NCI-H1048 (cell line): ENCODE results near the gene ADARB1.

Source experiments
- DNase-seq: peaks from one replicate; lab custom pipeline; 2025; lab: John Stamatoyannopoulos, UW

Gene ADARB1

DNA sequence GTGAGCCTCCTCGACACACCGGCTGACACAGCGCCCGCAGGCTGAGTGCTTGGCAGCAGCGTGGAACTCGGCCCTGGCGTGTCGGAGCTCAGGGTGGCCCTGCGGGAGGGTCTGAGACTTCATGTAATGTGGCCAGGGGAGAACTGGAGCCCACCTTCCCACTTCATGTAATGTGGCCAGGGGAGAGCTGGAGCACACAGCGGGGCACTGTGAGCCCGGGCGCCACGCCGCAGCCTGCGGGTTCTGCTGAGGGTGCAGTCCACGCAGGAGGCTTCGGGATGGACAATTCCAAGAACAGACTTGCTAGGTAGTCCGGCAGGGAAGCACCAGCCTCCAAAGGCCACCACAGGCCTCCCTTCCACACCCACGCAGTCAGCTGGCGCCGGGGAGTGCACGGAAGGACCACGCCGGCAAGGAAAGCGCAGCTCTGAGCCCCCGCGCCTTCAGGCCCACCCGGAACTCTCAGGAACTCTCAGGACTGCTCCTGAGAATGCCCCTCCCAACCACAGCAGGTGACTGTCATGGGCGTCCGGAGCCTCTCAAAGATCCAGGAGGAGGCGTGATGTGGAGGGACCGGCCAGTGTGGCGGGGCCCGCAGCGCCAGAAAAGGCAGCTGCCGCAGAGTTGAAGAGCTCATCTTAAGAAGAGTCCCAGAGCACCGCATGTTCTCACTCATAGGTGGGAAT lies 19.3 kb upstream of the ADARB1 start:
- no peak for DNase-seq

DNA sequence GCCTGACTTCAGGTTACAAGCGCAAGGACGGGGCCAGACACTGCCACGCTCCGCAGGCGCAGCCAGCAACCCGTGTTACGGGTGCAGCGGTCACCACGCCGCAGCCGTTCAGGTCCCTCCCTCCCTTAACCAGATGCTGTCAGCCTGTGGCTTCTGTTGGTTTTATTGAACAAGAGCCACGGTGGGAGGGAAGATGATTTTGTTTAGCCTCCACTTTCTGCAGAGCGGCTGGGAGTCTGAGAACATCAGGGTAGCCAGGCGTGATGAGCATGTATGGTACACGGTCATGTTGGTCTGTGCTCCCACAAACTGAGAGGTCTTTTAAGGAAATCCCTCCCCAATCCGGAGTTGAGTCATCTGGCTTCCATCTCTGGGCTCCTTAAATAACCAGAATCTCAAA lies 18.5 kb upstream of the ADARB1 start:
- DNase-seq = no peak

DNA sequence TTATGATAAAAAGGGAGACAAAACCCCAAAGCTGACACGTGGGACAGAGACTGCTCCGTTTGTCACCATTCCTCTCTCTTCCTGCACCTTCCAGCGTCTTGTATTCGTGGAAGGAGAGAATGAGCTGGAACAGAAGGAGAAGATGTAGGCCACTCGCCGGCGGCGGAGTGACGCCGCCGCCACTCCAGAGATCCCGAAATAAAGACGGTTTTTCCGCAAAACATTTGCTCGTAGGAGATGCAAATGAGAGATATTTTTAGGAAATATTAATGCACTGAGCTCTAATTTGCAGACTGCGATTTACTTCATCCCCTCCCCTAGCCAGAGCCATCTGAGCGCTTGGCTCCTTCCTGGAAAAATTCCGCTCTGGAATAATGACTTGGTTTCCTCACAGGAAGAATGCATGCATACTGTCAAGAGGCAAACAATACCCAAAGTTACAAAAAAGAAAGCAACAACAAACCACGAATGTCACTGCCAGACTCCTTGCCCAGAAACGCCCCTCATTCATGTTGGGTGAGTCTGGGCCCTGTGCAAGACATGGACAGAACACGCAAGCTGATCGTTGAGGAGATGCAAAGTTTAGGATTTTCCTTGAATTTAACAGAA lies 18.0 kb upstream of the ADARB1 start:
- no peak for DNase-seq

GRCh38 chr21:45056917-45057560 lies 17.3 kb upstream of the ADARB1 start:
- DNase-seq = no peak

- no peak for DNase-seq
Measured at GRCh38 chr21:45057886-45058285, 16.5 kb upstream of the ADARB1 start.

GRCh38 chr21:45059121-45059520 lies 15.3 kb upstream of the ADARB1 start:
- no peak for DNase-seq

- no peak for DNase-seq
Measured at GRCh38 chr21:45060089-45060488, 14.3 kb upstream of the ADARB1 start.

GRCh38 chr21:45060675-45061311 lies 13.6 kb upstream of the ADARB1 start:
- DNase-seq = no peak

DNA sequence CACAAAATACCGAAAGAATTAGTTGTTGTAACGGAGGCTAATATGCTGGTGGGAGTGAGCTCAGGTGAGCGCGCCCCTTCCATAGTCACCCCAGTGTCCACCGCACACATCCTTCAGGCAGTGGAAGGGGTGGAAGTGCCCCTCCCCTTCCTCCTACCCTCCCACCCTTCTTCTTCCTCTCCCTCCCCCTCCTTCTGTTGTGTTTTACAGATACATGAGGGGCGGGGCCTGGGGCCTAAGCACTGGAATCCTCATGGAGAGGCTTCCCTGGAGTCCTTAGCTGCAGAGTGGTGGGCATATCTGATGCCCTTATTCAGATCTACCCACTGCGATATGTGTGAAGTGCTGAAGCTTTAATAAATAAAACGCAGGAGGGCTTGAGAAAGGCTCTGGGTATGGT lies 10.3 kb upstream of the ADARB1 start:
- no peak for DNase-seq

DNA sequence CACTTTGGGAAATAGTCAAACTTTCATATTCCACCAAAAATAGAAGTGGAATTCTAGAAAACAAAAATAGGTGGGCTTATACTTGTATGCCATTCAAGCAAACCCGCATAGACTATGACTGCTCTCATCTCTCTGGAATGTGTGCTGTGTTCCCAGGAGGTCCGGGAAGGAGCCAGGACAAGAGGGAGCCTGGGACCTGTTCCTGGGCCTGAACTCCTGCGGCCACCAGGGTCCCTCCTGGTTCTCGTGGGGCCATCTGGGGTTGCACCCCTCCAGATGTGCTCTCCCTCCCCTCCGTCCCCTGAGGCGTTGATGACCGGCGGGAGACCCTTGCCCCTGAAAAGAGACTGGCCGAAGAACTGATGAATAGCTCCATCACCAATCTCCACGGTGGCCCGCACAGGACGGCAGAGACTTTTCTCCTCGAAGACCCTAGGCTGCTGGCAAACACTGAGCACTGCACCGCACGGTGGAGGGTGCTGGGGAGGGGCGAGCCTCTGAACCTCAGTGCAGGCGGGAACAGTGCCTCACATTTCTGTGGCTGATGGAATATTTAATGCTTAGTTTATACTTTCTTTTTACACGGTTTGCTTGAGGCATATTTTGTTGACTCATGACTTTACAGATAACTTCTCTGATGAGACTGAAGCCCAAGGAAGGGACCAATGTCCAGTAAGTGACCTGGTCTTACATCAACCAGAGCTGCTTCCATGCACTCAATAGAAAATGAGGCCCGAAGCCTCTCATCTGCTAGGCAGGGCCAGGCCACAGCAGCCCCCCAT lies 9.6 kb upstream of the ADARB1 start:
- DNase-seq = no peak

DNA sequence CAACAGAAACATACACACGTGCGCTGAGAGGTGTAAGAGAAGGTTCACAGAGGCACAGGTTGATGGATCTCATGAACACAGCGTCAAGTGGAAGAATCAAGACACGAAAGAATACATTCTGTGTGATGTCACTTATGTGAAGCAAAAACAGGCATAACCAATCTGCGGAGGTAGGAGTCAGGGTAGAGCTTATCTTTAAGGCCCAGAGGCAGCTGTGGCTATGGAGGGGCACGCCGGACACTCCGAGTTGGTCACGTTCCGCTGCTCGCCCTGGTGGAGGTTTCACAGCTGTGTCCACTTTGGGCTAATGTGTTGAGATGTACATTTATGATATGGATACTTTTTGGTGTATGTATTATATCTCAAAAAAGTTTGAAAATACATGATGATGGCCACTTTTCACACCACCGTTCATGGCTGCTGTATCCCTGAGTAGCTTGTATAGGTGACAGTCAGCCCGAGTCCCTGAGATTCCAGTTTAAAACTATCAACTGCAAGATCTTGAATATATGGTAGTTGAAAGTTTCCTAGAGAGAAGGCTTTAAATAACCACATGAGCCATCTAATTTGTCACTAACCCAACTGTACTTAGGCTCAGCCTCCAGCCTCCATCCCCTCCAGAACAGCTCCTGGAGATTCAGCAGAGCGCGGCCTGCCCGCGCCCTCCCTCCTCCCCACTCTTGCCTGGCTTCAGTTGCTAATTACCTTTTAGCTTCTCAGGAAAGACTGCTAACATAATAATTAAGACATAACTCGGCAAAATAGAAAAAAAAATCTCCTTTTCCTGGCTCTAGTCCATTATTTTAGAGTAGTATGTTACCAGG lies 6.7 kb upstream of the ADARB1 start:
- DNase-seq = no peak

- no peak for DNase-seq
Measured at GRCh38 chr21:45069085-45069484, 5.3 kb upstream of the ADARB1 start.

GRCh38 chr21:45069711-45070110 lies 4.7 kb upstream of the ADARB1 start:
- no peak for DNase-seq

DNA sequence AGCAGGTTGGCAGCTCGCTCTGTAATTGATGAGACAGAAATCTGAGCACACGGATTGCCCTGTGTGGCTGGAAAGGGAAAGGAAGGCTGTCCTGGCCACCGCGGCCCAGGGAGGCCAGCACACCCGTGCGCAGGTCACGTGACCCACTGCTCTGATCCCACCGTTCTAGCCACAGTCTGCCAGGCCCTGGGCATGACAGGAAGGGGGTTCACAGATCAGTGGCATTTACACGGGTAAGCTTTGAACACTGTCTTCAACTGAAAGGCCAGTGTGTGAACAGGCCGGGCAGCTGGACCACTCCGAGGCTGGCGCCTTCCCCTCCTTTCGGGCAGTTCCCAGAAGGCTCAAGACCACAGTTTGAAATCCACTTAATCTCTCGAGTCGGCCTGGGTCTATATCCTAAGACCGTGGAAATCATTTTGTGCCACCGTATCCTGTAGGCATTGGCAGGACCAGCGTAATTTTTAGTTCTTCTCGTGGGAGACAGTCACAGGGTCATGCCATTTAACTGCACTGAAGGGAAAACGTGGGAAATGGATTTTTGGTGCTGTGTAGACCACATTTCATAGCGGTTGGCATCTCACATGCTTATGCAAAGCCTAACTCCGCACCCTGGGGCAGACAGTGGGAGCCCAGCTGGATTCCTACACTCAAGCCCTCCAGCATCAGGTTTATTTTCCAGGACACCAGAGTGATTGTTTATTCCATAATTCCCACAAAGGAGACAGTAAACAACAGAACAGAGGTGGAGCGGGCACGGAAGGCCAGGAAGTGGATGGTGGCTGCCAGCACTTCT lies 3.1 kb upstream of the ADARB1 start:
- no peak for DNase-seq

GRCh38 chr21:45071874-45072737 lies 2.3 kb upstream of the ADARB1 start:
- DNase-seq = no peak

DNA sequence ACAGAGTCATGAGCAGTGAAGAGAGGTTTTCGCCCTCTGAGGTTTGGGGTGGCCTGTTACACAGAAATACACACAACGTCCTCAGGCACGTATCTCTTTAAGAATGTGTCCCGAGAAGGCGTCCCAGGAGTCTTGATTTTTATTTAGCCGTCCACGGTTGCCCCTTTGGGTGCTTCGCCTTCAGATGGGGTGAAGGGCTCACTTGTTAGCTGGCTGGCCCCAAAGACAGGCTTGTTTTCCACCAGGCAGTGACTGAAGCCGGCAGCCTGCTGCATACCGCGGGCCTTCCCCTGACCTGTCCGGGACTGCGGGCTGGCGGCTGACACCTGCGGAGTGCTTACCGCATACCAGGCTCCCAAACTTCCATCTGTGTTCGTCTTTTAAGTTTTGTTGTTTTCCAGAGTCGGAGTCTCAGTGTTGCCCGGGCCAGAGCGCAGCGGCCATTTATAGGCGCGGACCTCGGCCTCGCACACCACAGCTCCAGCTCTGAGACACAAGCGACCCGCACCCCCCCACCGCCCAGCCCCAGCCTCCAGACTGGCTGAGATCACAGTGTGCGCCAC lies 1.6 kb upstream of the ADARB1 start:
- DNase-seq = no peak

DNA sequence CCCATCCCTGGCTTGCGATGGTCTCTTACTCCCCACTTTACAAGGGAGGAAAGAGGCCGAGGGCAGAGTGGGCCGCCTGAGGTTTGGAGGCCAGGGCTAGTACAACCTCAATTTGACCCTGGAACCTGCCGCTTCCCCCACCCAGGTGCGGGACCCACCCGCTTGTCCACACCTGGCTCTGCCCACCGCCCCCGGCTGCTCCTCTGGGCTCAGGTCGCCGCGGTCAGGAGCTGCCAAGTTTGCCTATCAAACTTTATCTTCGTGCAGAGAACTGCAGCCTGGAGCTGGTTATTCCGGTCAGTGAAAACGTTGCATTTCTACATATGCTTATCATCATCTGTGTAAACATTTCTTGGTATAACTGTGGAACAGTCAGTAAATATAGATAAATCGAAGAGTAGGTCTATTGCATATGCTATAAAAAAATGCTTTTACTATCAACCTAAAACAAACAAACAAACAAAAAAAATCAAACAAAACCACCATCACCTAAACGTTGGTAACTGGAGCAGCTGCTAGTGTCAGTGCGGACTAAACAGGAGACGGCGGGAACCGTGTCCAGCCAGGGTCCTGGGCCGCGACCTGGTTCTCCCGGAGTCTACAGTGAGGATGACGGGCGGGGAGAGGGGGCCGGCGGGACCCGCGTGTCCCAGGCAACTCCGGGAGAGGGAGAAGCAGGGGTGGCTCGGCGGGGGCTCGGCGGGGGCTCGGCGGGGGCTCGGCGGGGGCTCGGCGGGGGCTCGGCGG lies 906 bp upstream of the ADARB1 start:
- no peak for DNase-seq

- DNase-seq = no peak
Measured at GRCh38 chr21:45074818-45075595, 627 bp downstream of the ADARB1 start.
